Activated T-helper 1 cell treated with anti-CD3 and anti-CD28 coated beads, Interleukin-12 subunit alpha, Interleukin-12 subunit beta, Interleukin-2, Interleukin-4 antibody, amounts not matched to agents 30 ng/mL and 10 ng/mL and 1 ng/mL, durations not matched to agents 14 hours and 24 hours and 36 hours (primary cell): Measurements from ENCODE around the gene GIT2. TPM values are rescaled to one million over a fixed set of nuclear protein-coding genes. Genes with fewer than 3 reads are reported as not detected.

Experiments
- DNase-seq: peaks from one replicate; pipeline ENCODE4 v3.0.0; 2021; ENCODE audit warnings: low spot score
- H3K27ac Mint-ChIP-seq: one replicate; pipeline ENCODE4 v1.8.0; 2021; ENCODE audit warnings: mild to moderate bottlenecking, mixed read lengths
- H3K27me3 Mint-ChIP-seq: one replicate; pipeline ENCODE4 v1.8.0; 2022; ENCODE audit warnings: mild to moderate bottlenecking, moderate library complexity, mixed read lengths; ENCODE audit not compliant: insufficient read depth
- H3K36me3 Mint-ChIP-seq: one replicate; pipeline ENCODE4 v1.8.0; 2021; ENCODE audit warnings: low read depth, mixed read lengths
- H3K4me1 Mint-ChIP-seq: one replicate; pipeline ENCODE4 v1.8.0; 2021; ENCODE audit warnings: low read depth, mixed read lengths
- H3K4me3 Mint-ChIP-seq: one replicate; pipeline ENCODE4 v1.8.0; 2021; ENCODE audit warnings: mild to moderate bottlenecking, moderate library complexity, mixed read lengths
- H3K9me3 Mint-ChIP-seq: one replicate; pipeline ENCODE4 v1.8.0; 2021; ENCODE audit warnings: mixed read lengths
- intact Hi-C: fragments of 100-400 bp; cut with micrococcal nuclease; formaldehyde crosslinking; loops from one replicate; pipeline ENCODE4 v1.15.1; 2024
- total RNA-seq: library from RNA; stranded (reverse); gene quantifications from 2 replicates; pipeline ENCODE4 v1.2.3, GENCODE V29; 2022

The GIT2 gene
- total RNA-seq, 1 donor from 2014 or later, result 86.2 TPM

GRCh38 chr12:109946913-109947312, 49.3 kb downstream of the GIT2 start:
- peaks cover 37% of the 10 kb centered on the region for H3K36me3 Mint-ChIP-seq
- H3K4me3 Mint-ChIP-seq, result peak overlapping the region; percentile 12
- peaks cover 27% of the 10 kb centered on the region for H3K4me1 Mint-ChIP-seq
- DNase-seq, result no peak
- intact Hi-C loops, result no loop called here
- peak overlapping the region; percentile 64 for H3K27ac Mint-ChIP-seq
- H3K9me3 Mint-ChIP-seq, result no peaks in the 10 kb centered on the region
- no peaks in the 10 kb centered on the region for H3K27me3 Mint-ChIP-seq

- no peak for DNase-seq
- Mint-ChIP-seq H3K4me3 (peak overlapping the region; percentile 12), H3K36me3 (peaks cover 33% of the 10 kb centered on the region), H3K27ac (peak overlapping the region; percentile 64), H3K9me3 (no peaks in the 10 kb centered on the region), H3K27me3 (no peaks in the 10 kb centered on the region), H3K4me1 (peaks cover 27% of the 10 kb centered on the region)
- intact Hi-C loops, result no loop called here
These were observed 49.7 kb downstream of the GIT2 start for GRCh38 chr12:109946505-109946904.

- H3K4me1 Mint-ChIP-seq, result peaks cover 27% of the 10 kb centered on the region
- DNase-seq, result no peak
- no peak overlapping the region for H3K27ac Mint-ChIP-seq
- no peak overlapping the region for H3K4me3 Mint-ChIP-seq
- intact Hi-C loops, result no loop called here
- H3K27me3 Mint-ChIP-seq, result no peaks in the 10 kb centered on the region
- no peaks in the 10 kb centered on the region for H3K9me3 Mint-ChIP-seq
- H3K36me3 Mint-ChIP-seq, result peaks cover 32% of the 10 kb centered on the region
These were observed 51.4 kb downstream of the GIT2 start for GRCh38 chr12:109944561-109945359.

- DNase-seq, result no peak
- Mint-ChIP-seq H3K27me3 (no peaks in the 10 kb centered on the region), H3K4me1 (peaks cover 26% of the 10 kb centered on the region), H3K36me3 (peaks cover 35% of the 10 kb centered on the region), H3K4me3 (no peak overlapping the region), H3K27ac (no peak overlapping the region), H3K9me3 (no peaks in the 10 kb centered on the region)
- intact Hi-C loops, result no loop called here
These were observed 52.4 kb downstream of the GIT2 start for GRCh38 chr12:109943811-109944210.

- Mint-ChIP-seq H3K4me3 (no peak overlapping the region), H3K27me3 (no peaks in the 10 kb centered on the region), H3K36me3 (peaks cover 35% of the 10 kb centered on the region), H3K27ac (no peak overlapping the region), H3K9me3 (no peaks in the 10 kb centered on the region), H3K4me1 (no peaks in the 10 kb centered on the region)
- DNase-seq, result no peak
- intact Hi-C loops, result no loop called here
These were observed 55.7 kb downstream of the GIT2 start for GRCh38 chr12:109940339-109940923.

- H3K36me3 Mint-ChIP-seq, result peaks cover 35% of the 10 kb centered on the region
- no peaks in the 10 kb centered on the region for H3K4me1 Mint-ChIP-seq
- no peaks in the 10 kb centered on the region for H3K9me3 Mint-ChIP-seq
- intact Hi-C loops, result no loop called here
- no peak overlapping the region for H3K27ac Mint-ChIP-seq
- no peak for DNase-seq
- no peaks in the 10 kb centered on the region for H3K27me3 Mint-ChIP-seq
- no peak overlapping the region for H3K4me3 Mint-ChIP-seq
These were observed 56.7 kb downstream of the GIT2 start for GRCh38 chr12:109939504-109939903.

GRCh38 chr12:109938947-109939346, 57.2 kb downstream of the GIT2 start:
- intact Hi-C loops, result no loop called here

GRCh38 chr12:109937371-109937770, 58.8 kb downstream of the GIT2 start:
- H3K4me3 Mint-ChIP-seq, result no peak overlapping the region
- intact Hi-C loops, result no loop called here
- no peaks in the 10 kb centered on the region for H3K27me3 Mint-ChIP-seq
- H3K36me3 Mint-ChIP-seq, result peaks cover 47% of the 10 kb centered on the region
- no peak overlapping the region for H3K27ac Mint-ChIP-seq
- H3K9me3 Mint-ChIP-seq, result no peaks in the 10 kb centered on the region
- H3K4me1 Mint-ChIP-seq, result no peaks in the 10 kb centered on the region
- DNase-seq, result no peak

More at GRCh38 chr12:109938947-109939346, 57.2 kb downstream of the GIT2 start:
- no peak for DNase-seq
- no peaks in the 10 kb centered on the region for H3K4me1 Mint-ChIP-seq
- no peak overlapping the region for H3K27ac Mint-ChIP-seq
- H3K4me3 Mint-ChIP-seq, result no peak overlapping the region
- H3K36me3 Mint-ChIP-seq, result peaks cover 38% of the 10 kb centered on the region
- H3K9me3 Mint-ChIP-seq, result no peaks in the 10 kb centered on the region
- no peaks in the 10 kb centered on the region for H3K27me3 Mint-ChIP-seq

GRCh38 chr12:109934026-109934425, 62.1 kb downstream of the GIT2 start:
- Mint-ChIP-seq H3K36me3 (peaks cover 51% of the 10 kb centered on the region), H3K9me3 (no peaks in the 10 kb centered on the region), H3K27ac (no peak overlapping the region), H3K4me1 (no peaks in the 10 kb centered on the region), H3K27me3 (no peaks in the 10 kb centered on the region), H3K4me3 (no peak overlapping the region)
- DNase-seq, result no peak
- intact Hi-C loops, result loop anchor here (1.0 kb wide), 1 partner anchor 81 kb away; no protein-coding TSS in a partner anchor

- Mint-ChIP-seq H3K4me3 (no peak overlapping the region), H3K27ac (no peak overlapping the region), H3K9me3 (no peaks in the 10 kb centered on the region), H3K4me1 (no peaks in the 10 kb centered on the region), H3K27me3 (no peaks in the 10 kb centered on the region), H3K36me3 (peaks cover 44% of the 10 kb centered on the region)
- no peak for DNase-seq
- intact Hi-C loops, result no loop called here
These were observed 63.2 kb downstream of the GIT2 start for GRCh38 chr12:109932878-109933503.

- Mint-ChIP-seq H3K27me3 (no peaks in the 10 kb centered on the region), H3K4me3 (no peak overlapping the region), H3K36me3 (peaks cover 38% of the 10 kb centered on the region), H3K27ac (no peak overlapping the region), H3K4me1 (no peaks in the 10 kb centered on the region), H3K9me3 (no peaks in the 10 kb centered on the region)
- intact Hi-C loops, result no loop called here
- DNase-seq, result no peak
These were observed 65.0 kb downstream of the GIT2 start for GRCh38 chr12:109931143-109931542.

- no peak overlapping the region for H3K4me3 Mint-ChIP-seq
- intact Hi-C loops, result no loop called here
- H3K9me3 Mint-ChIP-seq, result no peaks in the 10 kb centered on the region
- H3K27me3 Mint-ChIP-seq, result no peaks in the 10 kb centered on the region
- H3K4me1 Mint-ChIP-seq, result no peaks in the 10 kb centered on the region
- no peak overlapping the region for H3K27ac Mint-ChIP-seq
- DNase-seq, result no peak
- H3K36me3 Mint-ChIP-seq, result peaks cover 32% of the 10 kb centered on the region
These were observed 66.0 kb downstream of the GIT2 start for GRCh38 chr12:109930028-109930800.
